Mucosa of rectum (tissue), 2 donors: ENCODE data around the gene SGK1.
"Not testable (repeated sequence)": the region's sequence is repeated elsewhere in the genome, so short reads cannot be mapped to it uniquely, and the experiment has no call there.

Experiments
- H3K27ac ChIP-seq, 2 donors: one replicate each; pipeline ENCODE4 v1.7.0; 2013; ENCODE audit warnings: inconsistent platforms in 2 of 2, low read depth in 2 of 2, low read length in 2 of 2
- H3K27me3 ChIP-seq, 2 donors: one replicate each; pipeline ENCODE4 v1.7.0; 2013; ENCODE audit warnings: low read length in 2 of 2; ENCODE audit not compliant: control insufficient read depth in 2 of 2, insufficient read depth in 2 of 2
- H3K36me3 ChIP-seq, 2 donors: one replicate each; pipeline ENCODE4 v1.7.0; 2013; ENCODE audit warnings: low read length in 2 of 2; ENCODE audit not compliant: control insufficient read depth in 2 of 2, insufficient read depth in 2 of 2
- H3K4me1 ChIP-seq, 2 donors: one replicate each; pipeline ENCODE4 v1.7.0; 2013; ENCODE audit warnings: low read length in 2 of 2, mild to moderate bottlenecking in 1 of 2; ENCODE audit not compliant: control insufficient read depth in 2 of 2, insufficient read depth in 2 of 2
- H3K4me3 ChIP-seq, 2 donors: one replicate each; pipeline ENCODE4 v1.7.0; 2013; ENCODE audit warnings: low read length in 2 of 2
- H3K9ac ChIP-seq, 2 donors: one replicate each; pipeline ENCODE4 v1.7.0; 2013; ENCODE audit warnings: low read length in 2 of 2, low read depth in 1 of 2, mild to moderate bottlenecking in 1 of 2
- H3K9me3 ChIP-seq, 2 donors: one replicate each; pipeline ENCODE4 v1.7.0; 2013; ENCODE audit warnings: low read length in 2 of 2; ENCODE audit not compliant: control insufficient read depth in 2 of 2
- donor health status: healthy.
- donor health status: Normal muscosa, but diverticular disease.

The SGK1 gene

GRCh38 chr6:134258849-134259306, 59.0 kb downstream of the SGK1 start:
- Histone ChIP-seq H3K9ac (no peak overlapping the region), H3K36me3 (no peaks in the 10 kb centered on the region), H3K9me3 (no peaks in the 10 kb centered on the region), H3K4me1 (no peaks in the 10 kb centered on the region), H3K4me3 (no peak overlapping the region), H3K27me3 (no peaks in the 10 kb centered on the region), H3K27ac (no peak overlapping the region)

- no peak overlapping the region for H3K27ac ChIP-seq
- H3K36me3 ChIP-seq = no peaks in the 10 kb centered on the region
- no peaks in the 10 kb centered on the region for H3K27me3 ChIP-seq
- no peak overlapping the region for H3K9ac ChIP-seq
- no peaks in the 10 kb centered on the region for H3K4me1 ChIP-seq
- no peak overlapping the region for H3K4me3 ChIP-seq
- no peaks in the 10 kb centered on the region for H3K9me3 ChIP-seq
These were observed 60.4 kb downstream of the SGK1 start for GRCh38 chr6:134257516-134257915.

- Histone ChIP-seq H3K27ac (no peak overlapping the region), H3K4me3 (no peak overlapping the region), H3K27me3 (no peaks in the 10 kb centered on the region), H3K9me3 (no peaks in the 10 kb centered on the region), H3K4me1 (no peaks in the 10 kb centered on the region), H3K36me3 (no peaks in the 10 kb centered on the region), H3K9ac (no peak overlapping the region)
These were observed 61.0 kb downstream of the SGK1 start for GRCh38 chr6:134256862-134257261.

- not testable (repeated sequence) for H3K9ac ChIP-seq, H3K4me1 ChIP-seq
These were observed 62.6 kb downstream of the SGK1 start for GRCh38 chr6:134255280-134255679.

GRCh38 chr6:134254118-134254517, 63.8 kb downstream of the SGK1 start:
- Histone ChIP-seq H3K9me3 (no peaks in the 10 kb centered on the region), H3K27ac (no peak overlapping the region), H3K36me3 (no peaks in the 10 kb centered on the region), H3K27me3 (no peaks in the 10 kb centered on the region), H3K4me3 (no peak overlapping the region), H3K9ac (no peak overlapping the region), H3K4me1 (no peaks in the 10 kb centered on the region)

More at GRCh38 chr6:134255280-134255679, 62.6 kb downstream of the SGK1 start:
- not testable (repeated sequence) for H3K27me3 ChIP-seq, H3K4me3 ChIP-seq, H3K27ac ChIP-seq, H3K9me3 ChIP-seq, H3K36me3 ChIP-seq

GRCh38 chr6:134253681-134254080, 64.2 kb downstream of the SGK1 start:
- H3K36me3 ChIP-seq = no peaks in the 10 kb centered on the region
- H3K27me3 ChIP-seq = no peaks in the 10 kb centered on the region
- no peak overlapping the region for H3K9ac ChIP-seq
- no peaks in the 10 kb centered on the region for H3K4me1 ChIP-seq
- H3K27ac ChIP-seq = no peak overlapping the region
- no peaks in the 10 kb centered on the region for H3K9me3 ChIP-seq
- no peak overlapping the region for H3K4me3 ChIP-seq

- no peaks in the 10 kb centered on the region for H3K27me3 ChIP-seq
- no peak overlapping the region for H3K27ac ChIP-seq
- no peak overlapping the region for H3K9ac ChIP-seq
- no peaks in the 10 kb centered on the region for H3K9me3 ChIP-seq
- no peak overlapping the region for H3K4me3 ChIP-seq
- H3K4me1 ChIP-seq = no peaks in the 10 kb centered on the region
- H3K36me3 ChIP-seq = no peaks in the 10 kb centered on the region
These were observed 66.6 kb downstream of the SGK1 start for GRCh38 chr6:134251320-134251719.

GRCh38 chr6:134250776-134251175, 67.1 kb downstream of the SGK1 start:
- H3K36me3 ChIP-seq = no peaks in the 10 kb centered on the region
- H3K27me3 ChIP-seq = no peaks in the 10 kb centered on the region
- no peak overlapping the region for H3K4me3 ChIP-seq
- no peak overlapping the region for H3K27ac ChIP-seq
- H3K9ac ChIP-seq = no peak overlapping the region
- H3K4me1 ChIP-seq = no peaks in the 10 kb centered on the region
- H3K9me3 ChIP-seq = no peaks in the 10 kb centered on the region

- no peak overlapping the region for H3K4me3 ChIP-seq
- H3K27ac ChIP-seq = no peak overlapping the region
- no peak overlapping the region for H3K9ac ChIP-seq
- no peaks in the 10 kb centered on the region for H3K36me3 ChIP-seq
- no peaks in the 10 kb centered on the region for H3K27me3 ChIP-seq
- no peaks in the 10 kb centered on the region for H3K9me3 ChIP-seq
- H3K4me1 ChIP-seq = no peaks in the 10 kb centered on the region
These were observed 67.9 kb downstream of the SGK1 start for GRCh38 chr6:134249759-134250602.

- no peak overlapping the region for H3K9ac ChIP-seq
- H3K27ac ChIP-seq = no peak overlapping the region
These were observed 68.6 kb downstream of the SGK1 start for GRCh38 chr6:134249239-134249758.

More at GRCh38 chr6:134249239-134249758, 68.6 kb downstream of the SGK1 start:
- Histone ChIP-seq H3K36me3 (no peaks in the 10 kb centered on the region), H3K4me1 (no peaks in the 10 kb centered on the region), H3K27me3 (no peaks in the 10 kb centered on the region), H3K9me3 (no peaks in the 10 kb centered on the region), H3K4me3 (no peak overlapping the region)
